Measurements from ENCODE around the gene CLASP1.

The CLASP1 gene

DNA sequence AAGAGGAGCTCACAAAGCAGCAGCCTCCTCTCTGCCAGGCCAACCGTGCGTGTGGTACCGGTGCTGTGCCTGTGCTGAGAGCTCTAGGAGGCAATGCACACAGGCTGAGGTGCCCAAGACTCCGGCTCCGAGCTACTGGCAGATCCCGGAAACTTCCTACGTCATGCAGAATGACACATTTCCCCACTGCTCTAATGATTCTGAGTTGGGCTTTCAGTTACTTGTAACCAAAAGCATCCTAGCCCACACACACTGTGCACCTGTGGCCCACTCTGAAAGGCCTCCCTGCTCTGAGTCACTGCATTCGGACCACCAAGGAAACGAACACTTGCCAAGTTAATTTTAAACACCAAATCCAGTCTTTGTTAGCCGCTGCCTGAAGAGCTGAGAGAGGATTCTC, 127.9 kb downstream of the CLASP1 start:
- no peak overlapping the region for H3K4me3 ChIP-seq (ENCODE audit: low read depth, low read length)
- no peak for DNase-seq (ENCODE audit: low read depth, low spot score)
- POLR2A ChIA-PET: interaction anchor here (1.5 kb wide), 1 partner anchor 9 kb away, joined by 4 read pairs; the partner anchor contains the start of gene RNU4ATAC
- CTCF ChIA-PET: interaction anchor here (1.1 to 1.2 kb wide), 2 partner anchors 9 to 16 kb away, joined by 3 read pairs; partner anchors contain the start of gene RNU4ATAC
- TF ChIP-seq, protein P1, sequence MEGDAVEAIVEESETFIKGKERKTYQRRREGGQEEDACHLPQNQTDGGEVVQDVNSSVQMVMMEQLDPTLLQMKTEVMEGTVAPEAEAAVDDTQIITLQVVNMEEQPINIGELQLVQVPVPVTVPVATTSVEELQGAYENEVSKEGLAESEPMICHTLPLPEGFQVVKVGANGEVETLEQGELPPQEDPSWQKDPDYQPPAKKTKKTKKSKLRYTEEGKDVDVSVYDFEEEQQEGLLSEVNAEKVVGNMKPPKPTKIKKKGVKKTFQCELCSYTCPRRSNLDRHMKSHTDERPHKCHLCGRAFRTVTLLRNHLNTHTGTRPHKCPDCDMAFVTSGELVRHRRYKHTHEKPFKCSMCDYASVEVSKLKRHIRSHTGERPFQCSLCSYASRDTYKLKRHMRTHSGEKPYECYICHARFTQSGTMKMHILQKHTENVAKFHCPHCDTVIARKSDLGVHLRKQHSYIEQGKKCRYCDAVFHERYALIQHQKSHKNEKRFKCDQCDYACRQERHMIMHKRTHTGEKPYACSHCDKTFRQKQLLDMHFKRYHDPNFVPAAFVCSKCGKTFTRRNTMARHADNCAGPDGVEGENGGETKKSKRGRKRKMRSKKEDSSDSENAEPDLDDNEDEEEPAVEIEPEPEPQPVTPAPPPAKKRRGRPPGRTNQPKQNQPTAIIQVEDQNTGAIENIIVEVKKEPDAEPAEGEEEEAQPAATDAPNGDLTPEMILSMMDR (IDR thresholded peaks at IDR 0.05; ENCODE audit: insufficient read depth, low read length, missing control alignments): no peak

DNA sequence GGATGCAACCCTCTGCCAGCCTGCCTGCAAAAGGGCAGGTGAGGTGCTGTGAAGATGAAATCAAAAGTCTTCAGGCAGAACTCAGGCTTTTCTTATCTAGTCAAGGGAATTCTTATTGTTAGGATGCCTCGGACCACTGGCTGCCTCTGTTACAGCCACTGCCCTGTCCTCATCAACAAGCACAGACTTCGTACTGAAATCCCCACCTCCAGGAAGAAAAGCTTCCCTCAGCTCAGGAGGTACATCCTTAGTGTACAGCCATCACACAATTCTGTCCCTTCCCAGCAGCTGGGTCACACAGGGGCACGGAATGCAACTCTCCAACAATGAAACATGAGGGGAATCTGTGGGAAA, 128.6 kb downstream of the CLASP1 start:
- TF ChIP-seq, protein P1 (IDR thresholded peaks at IDR 0.05; ENCODE audit: insufficient read depth, low read length, missing control alignments): no peak
- DNase-seq (ENCODE audit: low read depth, low spot score): no peak
- ChIA-PET CTCF (interaction anchor here (1.1 kb wide), 1 partner anchor 10 kb away, joined by 3 read pairs; the partner anchor contains the start of gene RNU4ATAC), POLR2A (interaction anchor here (1.5 kb wide), 1 partner anchor 10 kb away, joined by 4 read pairs; the partner anchor contains the start of gene RNU4ATAC)
- no peak overlapping the region for H3K4me3 ChIP-seq (ENCODE audit: low read depth, low read length)

DNA sequence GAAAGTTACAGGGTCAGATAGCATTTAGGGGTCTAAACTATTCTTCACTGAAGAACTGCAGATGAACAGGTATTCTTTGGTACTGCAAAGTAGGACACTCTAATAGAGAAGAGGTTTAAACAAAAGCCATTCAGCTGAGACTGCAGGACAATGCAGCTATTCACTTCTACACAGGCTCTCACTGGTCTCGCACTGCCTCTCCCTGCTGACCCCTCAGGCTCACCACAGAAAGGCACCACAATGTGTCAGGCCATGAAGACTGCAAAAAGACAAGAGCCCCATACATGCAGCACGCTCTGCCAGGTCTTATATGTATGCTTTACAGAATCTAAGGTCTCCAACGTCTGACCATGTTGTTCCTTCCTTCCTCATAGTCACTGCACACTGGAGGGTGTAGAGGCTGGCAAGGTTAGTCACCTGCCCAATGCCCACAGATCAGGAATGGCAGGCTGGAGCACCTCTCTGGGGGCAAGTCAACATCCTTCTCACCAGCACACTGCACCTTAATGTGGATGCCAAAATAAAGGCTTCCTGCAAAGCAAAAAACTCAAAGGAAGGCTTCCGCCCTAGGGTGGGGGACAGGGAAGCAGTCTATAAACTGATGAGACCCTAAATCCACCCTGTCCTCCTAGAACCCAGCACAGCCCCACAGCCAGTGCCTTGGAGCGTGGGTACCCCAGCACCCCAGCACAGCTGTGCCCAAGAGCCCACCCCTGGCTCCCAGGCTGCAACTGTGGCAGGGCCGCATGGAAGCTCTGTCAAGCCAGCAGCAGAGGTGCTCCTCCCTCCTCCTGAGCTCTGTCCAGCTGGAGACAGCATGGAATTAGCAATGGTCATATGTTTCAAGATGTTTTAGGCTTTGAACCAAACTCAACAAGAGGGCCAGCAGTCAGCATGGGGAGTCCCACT, 129.3 kb downstream of the CLASP1 start:
- no peak overlapping the region for H3K4me3 ChIP-seq (ENCODE audit: low read depth, low read length)
- ChIA-PET CTCF (no interaction called here), POLR2A (no interaction called here)
- no peak for DNase-seq (ENCODE audit: low read depth, low spot score)
- TF ChIP-seq, protein P1 (IDR thresholded peaks at IDR 0.05; ENCODE audit: insufficient read depth, low read length, missing control alignments): no peak

DNA sequence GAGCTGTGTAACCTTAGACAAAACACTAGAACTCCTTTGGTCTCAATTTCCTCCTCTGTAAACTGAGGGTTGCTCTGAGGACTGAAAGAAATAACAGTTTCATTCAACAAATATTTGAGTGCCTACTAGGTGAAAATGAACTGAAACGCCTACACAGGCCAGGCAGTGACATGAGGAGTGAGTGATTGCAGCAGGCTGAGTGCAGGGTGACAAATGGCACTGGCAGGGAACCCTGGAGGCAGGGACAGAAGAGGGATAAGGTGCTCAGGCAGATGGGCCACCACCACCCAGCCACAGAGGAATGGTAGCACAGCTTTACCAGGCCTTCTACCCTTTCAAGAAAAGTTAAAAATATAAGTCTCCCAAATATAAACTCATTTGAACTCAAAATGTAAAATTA, 130.1 kb downstream of the CLASP1 start:
- no peak overlapping the region for H3K4me3 ChIP-seq (ENCODE audit: low read depth, low read length)
- CTCF ChIA-PET: interaction anchor here (0.6 to 0.8 kb wide), 2 partner anchors 14 to 116 kb away, joined by 3 read pairs; no protein-coding TSS in a partner anchor
- TF ChIP-seq, protein P1 (IDR thresholded peaks at IDR 0.05; ENCODE audit: insufficient read depth, low read length, missing control alignments): no peak
- no peak for DNase-seq (ENCODE audit: low read depth, low spot score)
- POLR2A ChIA-PET: no interaction called here

DNA sequence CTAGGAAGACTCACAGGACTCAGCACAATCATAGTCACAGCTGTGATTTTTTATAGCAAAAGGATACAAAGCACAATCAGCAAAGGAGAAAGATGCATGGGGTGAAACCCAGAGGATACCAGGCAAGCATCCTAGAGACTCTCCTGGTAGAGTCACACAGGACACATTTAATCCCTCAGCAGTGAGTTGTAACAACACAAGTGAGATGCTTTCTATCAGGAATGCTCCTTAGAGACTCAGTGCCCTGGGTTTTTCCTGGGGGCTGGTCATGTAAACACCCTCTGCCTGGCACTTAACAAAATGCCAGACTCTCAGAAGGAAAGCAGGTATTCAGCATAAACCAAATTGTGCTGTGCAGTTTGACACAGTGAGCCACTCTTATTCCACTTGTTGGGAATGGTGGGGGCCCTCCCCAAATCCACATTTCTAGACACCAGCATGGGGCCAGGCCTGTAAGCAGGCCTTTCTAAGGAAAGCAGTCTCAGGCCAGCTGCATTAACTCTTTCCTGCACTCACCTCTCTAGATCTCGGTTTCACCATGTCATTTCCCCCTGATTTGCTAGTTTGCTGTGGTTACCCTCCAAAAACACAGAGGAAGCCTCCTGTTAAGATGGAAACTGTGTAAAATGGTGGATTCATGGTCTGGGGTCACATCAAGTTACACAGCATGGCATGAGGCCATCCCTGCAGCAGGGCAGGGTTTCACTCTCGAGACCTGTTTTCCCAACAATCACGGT, 135.5 kb downstream of the CLASP1 start:
- TF ChIP-seq, protein P1 (IDR thresholded peaks at IDR 0.05; ENCODE audit: insufficient read depth, low read length, missing control alignments): no peak
- DNase-seq (ENCODE audit: low read depth, low spot score): no peak
- ChIA-PET POLR2A (no interaction called here), CTCF (interaction anchor here (1.0 to 3.0 kb wide), 2 partner anchors 15 to 18 kb away, joined by 4 to 12 read pairs; no protein-coding TSS in a partner anchor)
- no peak overlapping the region for H3K4me3 ChIP-seq (ENCODE audit: low read depth, low read length)

DNA sequence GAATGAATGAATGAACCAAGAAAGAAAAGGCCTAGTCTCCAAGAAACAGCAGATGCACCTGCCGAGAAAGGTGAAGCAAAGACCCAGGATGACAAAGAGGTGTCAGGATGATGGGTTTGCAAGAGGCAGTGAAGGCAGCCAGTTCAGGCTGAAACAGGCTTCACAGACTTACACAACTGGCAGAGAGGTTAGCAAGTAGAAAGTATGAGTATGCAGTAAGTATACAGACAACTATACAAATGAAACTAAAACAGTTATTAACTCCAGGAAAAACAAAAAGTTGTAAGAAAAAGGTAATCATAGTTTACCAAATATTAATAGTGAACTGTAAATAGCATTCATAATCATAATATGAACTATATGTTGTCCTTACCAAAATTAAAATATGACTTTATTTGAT, 138.4 kb downstream of the CLASP1 start:
- POLR2A ChIA-PET: no interaction called here
- CTCF ChIA-PET: interaction anchor here (3.0 kb wide), 1 partner anchor 18 kb away, joined by 12 read pairs; no protein-coding TSS in a partner anchor
- H3K4me3 ChIP-seq (ENCODE audit: low read depth, low read length): no peak overlapping the region
- TF ChIP-seq, protein P1 (IDR thresholded peaks at IDR 0.05; ENCODE audit: insufficient read depth, low read length, missing control alignments): no peak
- DNase-seq (ENCODE audit: low read depth, low spot score): no peak
